Measurements from ENCODE around the gene ARSI. TPM values are rescaled to one million over a fixed set of nuclear protein-coding genes. Genes with fewer than 3 reads are reported as not detected.

The ARSI gene
- total RNA-seq, 4 donors from 2014 or later: 7.3 to 17.0 (median 8.1) TPM

GRCh38 chr5:150284311-150284710, 18.4 kb downstream of the ARSI start:
- TF ChIP-seq EP300 (IDR thresholded peaks at IDR 0.05): no peak
- no peak for TF ChIP-seq POLR2A (IDR thresholded peaks at IDR 0.05)
- TF ChIP-seq CTCF (IDR thresholded peaks at IDR 0.05): no peak
- no peaks in the 10 kb centered on the region for H3K9me3 ChIP-seq
- 38 to 69% methylated on average over 12 of the region's 13 CpGs for WGBS, 2 donors

GRCh38 chr5:150283904-150284303, 18.8 kb downstream of the ARSI start:
- DNase-seq (ENCODE audit: low spot score in 2 of 2): no peak
- WGBS, 2 donors: 78 to 97% methylated on average over 3 of the region's 3 CpGs
- Histone ChIP-seq H3K9me3 (no peaks in the 10 kb centered on the region), H3K4me1 (no peaks in the 10 kb centered on the region), H3K27ac (no peak overlapping the region), H3K27me3 (no peaks in the 10 kb centered on the region), H3K4me3 (no peak overlapping the region), H3K36me3 (no peaks in the 10 kb centered on the region)
- TF ChIP-seq EP300 (IDR thresholded peaks at IDR 0.05): no peak
- no peak for TF ChIP-seq POLR2A (IDR thresholded peaks at IDR 0.05)
- TF ChIP-seq CTCF (IDR thresholded peaks at IDR 0.05): no peak

More at GRCh38 chr5:150284311-150284710, 18.4 kb downstream of the ARSI start:
- no peaks in the 10 kb centered on the region for H3K27me3 ChIP-seq
- no peaks in the 10 kb centered on the region for H3K4me1 ChIP-seq
- H3K36me3 ChIP-seq: no peaks in the 10 kb centered on the region
- H3K4me3 ChIP-seq: no peak overlapping the region
- no peak for DNase-seq (ENCODE audit: low spot score in 2 of 2)
- no peak overlapping the region for H3K27ac ChIP-seq

GRCh38 chr5:150281987-150282386, 20.7 kb downstream of the ARSI start:
- 58 to 68% methylated on average over 8 of the region's 8 CpGs for WGBS, 2 donors
- Histone ChIP-seq H3K4me3 (no peak overlapping the region), H3K27ac (no peak overlapping the region), H3K4me1 (no peaks in the 10 kb centered on the region), H3K9me3 (no peaks in the 10 kb centered on the region), H3K27me3 (no peaks in the 10 kb centered on the region), H3K36me3 (no peaks in the 10 kb centered on the region)
- no peak for TF ChIP-seq POLR2A (IDR thresholded peaks at IDR 0.05)
- TF ChIP-seq CTCF (IDR thresholded peaks at IDR 0.05): no peak
- TF ChIP-seq EP300 (IDR thresholded peaks at IDR 0.05): no peak
- no peak for DNase-seq (ENCODE audit: low spot score in 2 of 2)

GRCh38 chr5:150279330-150280020, 23.2 kb downstream of the ARSI start:
- WGBS, 2 donors: 72 to 73% methylated on average over 13 of the region's 13 CpGs
- Histone ChIP-seq H3K9me3 (no peaks in the 10 kb centered on the region), H3K27ac (no peak overlapping the region), H3K36me3 (no peaks in the 10 kb centered on the region), H3K4me3 (no peak overlapping the region), H3K27me3 (no peaks in the 10 kb centered on the region), H3K4me1 (no peaks in the 10 kb centered on the region)
- no peak for DNase-seq (ENCODE audit: low spot score in 2 of 2)
- TF ChIP-seq EP300 (IDR thresholded peaks at IDR 0.05): no peak
- TF ChIP-seq POLR2A (IDR thresholded peaks at IDR 0.05): no peak
- no peak for TF ChIP-seq CTCF (IDR thresholded peaks at IDR 0.05)

GRCh38 chr5:150278916-150279315, 23.8 kb downstream of the ARSI start:
- Histone ChIP-seq H3K27ac (no peak overlapping the region), H3K36me3 (no peaks in the 10 kb centered on the region), H3K27me3 (no peaks in the 10 kb centered on the region), H3K4me1 (no peaks in the 10 kb centered on the region), H3K9me3 (no peaks in the 10 kb centered on the region), H3K4me3 (no peak overlapping the region)
- no peak for DNase-seq (ENCODE audit: low spot score in 2 of 2)
- TF ChIP-seq EP300 (IDR thresholded peaks at IDR 0.05) (no peak), CTCF (IDR thresholded peaks at IDR 0.05) (no peak), POLR2A (IDR thresholded peaks at IDR 0.05) (no peak)
- WGBS, 2 donors: 82 to 83% methylated on average over 6 of the region's 6 CpGs

All from tibial nerve (tissue), 4 donors.